SK-N-SH (cell line): ENCODE measurements around the gene NEBL.

Experiments used
- CTCF ChIP-seq: fragments of 200-600 bp; sonication (generic); IDR thresholded peaks from 2 replicates; pipeline ENCODE4 v1.6.1; 2017; ENCODE audit warnings: antibody characterized with exemption, mild to moderate bottlenecking, moderate library complexity
- ELF1 ChIP-seq: IDR thresholded peaks from 2 replicates; pipeline ENCODE4 v1.4.0; 2012
- EP300 ChIP-seq, 2 experiments: IDR thresholded peaks; 2 replicates each; pipeline versions ENCODE4 v1.4.0 to v1.6.1; 2012; ENCODE audit warnings: borderline replicate concordance in 1 of 2, low read depth in 1 of 2, low read length in 1 of 2
- FOSL2 ChIP-seq: IDR thresholded peaks from 2 replicates; pipeline ENCODE4 v1.4.0; 2012; ENCODE audit warnings: low read depth, mild to moderate bottlenecking, moderate library complexity, borderline replicate concordance
- POLR2AphosphoS5 ChIP-seq: IDR thresholded peaks from 2 replicates; pipeline ENCODE4 v1.6.1; 2012; ENCODE audit warnings: low read depth, low read length
- SMC3 ChIP-seq: IDR thresholded peaks from 2 replicates; pipeline ENCODE4 v1.6.1; 2012; ENCODE audit warnings: low read depth, low read length, improper control_type of control experiment
- TAF1 ChIP-seq: IDR thresholded peaks from 2 replicates; pipeline ENCODE4 v1.6.1; 2012; ENCODE audit warnings: low read depth, mild to moderate bottlenecking, low read length, moderate library complexity, borderline replicate concordance

DNA sequence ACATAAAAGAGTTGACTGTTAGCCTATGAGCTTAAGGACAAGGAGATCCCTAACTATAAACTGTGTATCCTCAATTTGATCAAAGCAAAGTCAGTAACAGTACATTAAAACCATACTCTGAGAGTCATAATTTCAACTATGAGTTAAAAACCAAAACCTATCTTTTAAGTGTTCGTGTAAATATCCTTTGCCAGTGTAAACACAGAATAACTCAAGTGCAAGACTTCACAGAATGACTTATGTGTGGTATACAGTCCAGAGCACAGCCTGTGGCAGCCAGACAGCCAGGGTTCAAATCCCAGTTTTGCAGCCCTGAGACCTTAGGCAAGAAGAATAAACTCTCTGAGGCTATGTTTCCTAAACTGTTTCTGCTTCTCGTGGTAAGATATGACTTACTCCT, 30.3 kb upstream of the NEBL start:
- TF ChIP-seq TAF1 (no peak), ELF1 (no peak), FOSL2 (no peak), CTCF (no peak), EP300 (IDR thresholded peaks at IDR 0.05; ENCODE audit: borderline replicate concordance in 1 of 2, low read depth in 1 of 2, low read length in 1 of 2) (no peak), POLR2AphosphoS5 (no peak), SMC3 (no peak)
